Activated naive CD4-positive, alpha-beta T cell treated with anti-CD3 and anti-CD28 coated beads, Interleukin-2, amount 50 U/mL, for 24 hours (primary cell): ENCODE measurements around the gene ZNF747.
A peak's percentile ranks its signal among the peaks of the same experiment; 100 is the strongest.

Experiments
- H3K27ac Mint-ChIP-seq: one replicate; pipeline ENCODE4 v1.8.0; 2021; ENCODE audit warnings: mild to moderate bottlenecking, mixed read lengths
- H3K27me3 Mint-ChIP-seq: one replicate; pipeline ENCODE4 v1.8.0; 2021; ENCODE audit warnings: mixed read lengths
- H3K36me3 Mint-ChIP-seq: one replicate; pipeline ENCODE4 v1.8.0; 2021; ENCODE audit warnings: mixed read lengths
- H3K4me1 Mint-ChIP-seq: one replicate; pipeline ENCODE4 v1.8.0; 2021; ENCODE audit warnings: mixed read lengths
- H3K4me3 Mint-ChIP-seq: one replicate; pipeline ENCODE4 v1.8.0; 2021; ENCODE audit warnings: mild to moderate bottlenecking, mixed read lengths
- H3K9me3 Mint-ChIP-seq: one replicate; pipeline ENCODE4 v1.8.0; 2021; ENCODE audit warnings: mixed read lengths

ZNF747 gene

GRCh38 chr16:30515275-30515674 is 19.4 kb downstream of the ZNF747 start:
- H3K27me3 Mint-ChIP-seq, result no peaks in the 10 kb centered on the region
- no peak overlapping the region for H3K4me3 Mint-ChIP-seq
- H3K4me1 Mint-ChIP-seq, result peaks cover 4% of the 10 kb centered on the region
- H3K9me3 Mint-ChIP-seq, result no peaks in the 10 kb centered on the region
- peaks cover 40% of the 10 kb centered on the region for H3K36me3 Mint-ChIP-seq
- peak overlapping the region; percentile 79 for H3K27ac Mint-ChIP-seq

GRCh38 chr16:30511509-30511908 is 23.1 kb downstream of the ZNF747 start:
- Mint-ChIP-seq H3K36me3 (peaks cover 31% of the 10 kb centered on the region), H3K9me3 (no peaks in the 10 kb centered on the region), H3K4me1 (no peaks in the 10 kb centered on the region), H3K27ac (peak overlapping the region; percentile 89), H3K4me3 (no peak overlapping the region), H3K27me3 (no peaks in the 10 kb centered on the region)

- peak overlapping the region; percentile 46 for H3K27ac Mint-ChIP-seq
- H3K4me1 Mint-ChIP-seq, result no peaks in the 10 kb centered on the region
- H3K9me3 Mint-ChIP-seq, result no peaks in the 10 kb centered on the region
- no peaks in the 10 kb centered on the region for H3K27me3 Mint-ChIP-seq
- peaks cover 29% of the 10 kb centered on the region for H3K36me3 Mint-ChIP-seq
- no peak overlapping the region for H3K4me3 Mint-ChIP-seq
Measured at GRCh38 chr16:30510376-30510938, 24.2 kb downstream of the ZNF747 start.

- Mint-ChIP-seq H3K27ac (peak overlapping the region; percentile 77), H3K4me1 (no peaks in the 10 kb centered on the region), H3K36me3 (peaks cover 28% of the 10 kb centered on the region), H3K9me3 (no peaks in the 10 kb centered on the region), H3K4me3 (no peak overlapping the region), H3K27me3 (no peaks in the 10 kb centered on the region)
Measured at GRCh38 chr16:30509081-30509765, 25.4 kb downstream of the ZNF747 start.

GRCh38 chr16:30503403-30504296 is 31.0 kb downstream of the ZNF747 start:
- peak overlapping the region; percentile 89 for H3K27ac Mint-ChIP-seq
- H3K9me3 Mint-ChIP-seq, result no peaks in the 10 kb centered on the region
- peaks cover 14% of the 10 kb centered on the region for H3K36me3 Mint-ChIP-seq
- no peak overlapping the region for H3K4me3 Mint-ChIP-seq
- no peaks in the 10 kb centered on the region for H3K27me3 Mint-ChIP-seq
- H3K4me1 Mint-ChIP-seq, result peaks cover 12% of the 10 kb centered on the region

- H3K9me3 Mint-ChIP-seq, result no peaks in the 10 kb centered on the region
- H3K27ac Mint-ChIP-seq, result no peak overlapping the region
- peaks cover 16% of the 10 kb centered on the region for H3K4me1 Mint-ChIP-seq
- no peaks in the 10 kb centered on the region for H3K27me3 Mint-ChIP-seq
- H3K4me3 Mint-ChIP-seq, result no peak overlapping the region
- H3K36me3 Mint-ChIP-seq, result peaks cover 12% of the 10 kb centered on the region
Measured at GRCh38 chr16:30499284-30499683, 35.4 kb downstream of the ZNF747 start.

GRCh38 chr16:30494709-30495108 is 39.9 kb downstream of the ZNF747 start:
- Mint-ChIP-seq H3K27me3 (no peaks in the 10 kb centered on the region), H3K36me3 (peaks cover 13% of the 10 kb centered on the region)

GRCh38 chr16:30493941-30494488 is 40.6 kb downstream of the ZNF747 start:
- Mint-ChIP-seq H3K4me1 (peaks cover 25% of the 10 kb centered on the region), H3K27me3 (no peaks in the 10 kb centered on the region), H3K27ac (peak overlapping the region; percentile 65), H3K36me3 (peaks cover 12% of the 10 kb centered on the region), H3K9me3 (no peaks in the 10 kb centered on the region), H3K4me3 (no peak overlapping the region)

More at GRCh38 chr16:30494709-30495108, 39.9 kb downstream of the ZNF747 start:
- Mint-ChIP-seq H3K9me3 (no peaks in the 10 kb centered on the region), H3K27ac (no peak overlapping the region), H3K4me1 (peaks cover 26% of the 10 kb centered on the region), H3K4me3 (no peak overlapping the region)

- no peak overlapping the region for H3K4me3 Mint-ChIP-seq
- H3K27me3 Mint-ChIP-seq, result no peaks in the 10 kb centered on the region
- H3K36me3 Mint-ChIP-seq, result peaks cover 18% of the 10 kb centered on the region
- peak overlapping the region; percentile 70 for H3K27ac Mint-ChIP-seq
- H3K4me1 Mint-ChIP-seq, result peaks cover 36% of the 10 kb centered on the region
- no peaks in the 10 kb centered on the region for H3K9me3 Mint-ChIP-seq
Measured at GRCh38 chr16:30491744-30492308, 42.8 kb downstream of the ZNF747 start.

GRCh38 chr16:30491229-30491628 is 43.4 kb downstream of the ZNF747 start:
- Mint-ChIP-seq H3K4me1 (peaks cover 40% of the 10 kb centered on the region), H3K36me3 (peaks cover 21% of the 10 kb centered on the region), H3K9me3 (no peaks in the 10 kb centered on the region), H3K4me3 (no peak overlapping the region), H3K27me3 (no peaks in the 10 kb centered on the region), H3K27ac (no peak overlapping the region)

- peaks cover 45% of the 10 kb centered on the region for H3K4me1 Mint-ChIP-seq
- no peaks in the 10 kb centered on the region for H3K9me3 Mint-ChIP-seq
- H3K4me3 Mint-ChIP-seq, result no peak overlapping the region
- H3K36me3 Mint-ChIP-seq, result peaks cover 21% of the 10 kb centered on the region
- no peaks in the 10 kb centered on the region for H3K27me3 Mint-ChIP-seq
- H3K27ac Mint-ChIP-seq, result peak overlapping the region; percentile 68
Measured at GRCh38 chr16:30490210-30490609, 44.4 kb downstream of the ZNF747 start.

- peaks cover 47% of the 10 kb centered on the region for H3K4me1 Mint-ChIP-seq
- peaks cover 17% of the 10 kb centered on the region for H3K36me3 Mint-ChIP-seq
- peak overlapping the region; percentile 23 for H3K27ac Mint-ChIP-seq
- H3K9me3 Mint-ChIP-seq, result no peaks in the 10 kb centered on the region
- no peak overlapping the region for H3K4me3 Mint-ChIP-seq
- no peaks in the 10 kb centered on the region for H3K27me3 Mint-ChIP-seq
Measured at GRCh38 chr16:30488764-30489605, 45.7 kb downstream of the ZNF747 start.

GRCh38 chr16:30485818-30486436 is 48.7 kb downstream of the ZNF747 start:
- Mint-ChIP-seq H3K4me3 (no peak overlapping the region), H3K36me3 (peaks cover 25% of the 10 kb centered on the region), H3K9me3 (no peaks in the 10 kb centered on the region), H3K27me3 (no peaks in the 10 kb centered on the region), H3K4me1 (peaks cover 57% of the 10 kb centered on the region), H3K27ac (peak overlapping the region; percentile 92)

GRCh38 chr16:30484887-30485286 is 49.8 kb downstream of the ZNF747 start:
- H3K27ac Mint-ChIP-seq, result peak overlapping the region; percentile 31
- H3K4me1 Mint-ChIP-seq, result peaks cover 59% of the 10 kb centered on the region
- H3K4me3 Mint-ChIP-seq, result no peak overlapping the region

More at GRCh38 chr16:30484887-30485286, 49.8 kb downstream of the ZNF747 start:
- Mint-ChIP-seq H3K36me3 (peaks cover 25% of the 10 kb centered on the region), H3K9me3 (no peaks in the 10 kb centered on the region), H3K27me3 (no peaks in the 10 kb centered on the region)
